NCI-H1694 (cell line): ENCODE measurements around the gene SMIM11.
"Not testable (repeated sequence)": the region's sequence is repeated elsewhere in the genome, so short reads cannot be mapped to it uniquely, and the experiment has no call there.

Source experiments
- DNase-seq: peaks from one replicate; lab custom pipeline; 2025; lab: John Stamatoyannopoulos, UW

The SMIM11 gene

DNA sequence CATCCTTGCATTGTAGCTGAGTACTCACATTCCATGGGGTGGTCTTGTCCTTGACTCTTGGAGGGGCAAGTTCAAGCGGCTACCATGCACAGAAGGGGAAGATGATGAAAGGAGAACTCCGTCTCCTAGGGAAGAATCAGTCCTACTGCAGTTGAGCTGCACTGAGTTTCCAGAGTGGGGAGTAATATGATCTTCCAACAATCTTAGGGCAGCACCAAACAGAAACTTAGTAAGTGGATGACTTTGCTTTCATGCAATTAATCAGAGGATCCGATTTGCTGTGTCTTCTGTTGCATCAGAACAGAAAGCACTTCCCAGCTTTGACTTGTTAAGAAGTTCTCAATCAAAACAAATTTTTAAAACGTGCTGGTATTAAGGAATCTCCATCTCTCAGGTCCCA lies 48.5 kb downstream of the SMIM11 start, which contains the start of gene SMIM34:
SMIM34 (minus strand) TSS at position 147 of the 400 bp plus-strand sequence; CDS start at position 35, 112 bp downstream.
- DNase-seq: not testable (repeated sequence)

DNA sequence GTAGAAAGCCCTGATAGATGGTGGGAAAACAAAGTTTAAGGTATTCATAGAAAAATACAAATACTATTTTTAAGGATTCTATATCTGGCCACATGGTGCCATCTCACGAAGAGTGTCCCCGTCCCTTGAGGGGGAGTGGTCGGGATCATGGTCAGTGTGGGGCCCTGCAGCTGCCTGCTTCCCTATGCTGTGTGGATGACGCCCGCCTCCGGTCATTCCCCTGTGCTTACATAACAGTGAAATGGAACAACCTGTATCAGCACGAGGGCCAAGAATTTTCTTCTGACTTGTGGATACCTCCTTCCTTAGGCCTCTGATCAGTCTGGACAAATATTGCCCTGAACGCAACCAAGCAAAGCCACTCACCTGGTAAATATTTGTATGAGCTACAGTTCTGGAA lies 52.0 kb downstream of the SMIM11 start:
- not testable (repeated sequence) for DNase-seq

DNA sequence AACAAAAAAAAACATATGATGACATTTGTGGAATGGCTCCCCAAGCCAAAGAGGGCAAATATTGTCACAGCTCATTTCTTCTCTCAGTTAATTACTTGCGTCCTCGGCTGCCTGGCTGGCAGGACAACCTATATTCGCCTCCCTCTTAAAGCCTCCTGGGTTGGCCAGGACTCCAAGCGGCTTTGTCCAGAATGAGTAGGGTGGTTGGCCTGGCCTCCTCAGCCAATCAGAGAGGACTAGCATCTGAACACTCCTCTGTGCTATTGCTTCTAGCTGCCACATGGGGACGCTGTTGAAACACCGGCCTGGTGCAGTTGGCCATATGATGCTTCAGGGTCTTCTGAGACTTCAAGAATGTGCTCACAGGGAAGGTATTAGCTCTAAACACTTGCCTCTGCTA lies 53.1 kb downstream of the SMIM11 start:
- not testable (repeated sequence) for DNase-seq

DNA sequence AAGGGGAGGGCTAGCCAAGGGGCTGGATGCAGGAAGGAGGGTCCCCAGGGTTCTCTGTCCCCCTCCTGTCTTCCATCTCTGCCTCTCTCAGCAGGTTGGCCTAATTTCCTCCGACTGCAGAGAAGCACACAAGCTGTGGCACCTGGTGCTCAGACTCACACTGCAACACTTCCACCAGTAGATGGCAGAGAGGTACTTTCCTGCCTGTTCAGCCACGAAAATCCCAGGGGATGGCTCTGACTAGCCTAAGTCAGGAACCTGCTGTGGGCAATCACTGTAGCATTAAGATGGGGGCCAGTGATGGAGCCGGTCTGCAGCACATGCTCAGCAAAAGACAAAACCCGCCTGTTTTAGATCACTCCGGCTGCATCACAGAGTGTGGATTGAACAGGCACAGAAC lies 54.4 kb downstream of the SMIM11 start:
- not testable (repeated sequence) for DNase-seq
